ENCODE data around the gene VWDE.

- TF ChIP-seq POLR2AphosphoS5 (IDR thresholded peaks at IDR 0.05) (no peak), CTCF (IDR thresholded peaks at IDR 0.05 in 8 of 11, conservative IDR thresholded peaks at IDR 0.05 in 3 of 11) (no peak), POLR2A (IDR thresholded peaks at IDR 0.05) (no peak)
These were observed 32.5 kb upstream of the VWDE start for GRCh38 chr7:12436126-12436525.
